NCI-H1048 (cell line): ENCODE measurements around the gene SOX30.
"Not testable (repeated sequence)": the region's sequence is repeated elsewhere in the genome, so short reads cannot be mapped to it uniquely, and the experiment has no call there.

Source experiments
- DNase-seq: peaks from one replicate; lab custom pipeline; 2025; lab: John Stamatoyannopoulos, UW

SOX30 gene

GRCh38 chr5:157652377-157652692, at the start of gene SOX30:
TSS of gene SOX30 (minus strand) at chr5:157652438. CDS start at chr5:157652078, 360 bp downstream.
- no peak for DNase-seq

- not testable (repeated sequence) for DNase-seq
These were observed 46.4 kb upstream of the SOX30 start for GRCh38 chr5:157698674-157699073.

GRCh38 chr5:157696154-157696553, 43.9 kb upstream of the SOX30 start:
- DNase-seq: not testable (repeated sequence)

- DNase-seq: not testable (repeated sequence)
These were observed 41.6 kb upstream of the SOX30 start for GRCh38 chr5:157693816-157694215.

GRCh38 chr5:157690690-157691433, 38.6 kb upstream of the SOX30 start:
- DNase-seq: no peak

GRCh38 chr5:157689942-157690689, 37.9 kb upstream of the SOX30 start:
- no peak for DNase-seq

- DNase-seq: no peak
These were observed 34.9 kb upstream of the SOX30 start for GRCh38 chr5:157687198-157687554.

GRCh38 chr5:157686276-157687197, 34.3 kb upstream of the SOX30 start:
- DNase-seq: not testable (repeated sequence)

- DNase-seq: no peak
These were observed 30.0 kb upstream of the SOX30 start for GRCh38 chr5:157682257-157682656.

GRCh38 chr5:157681048-157681447, 28.8 kb upstream of the SOX30 start:
- DNase-seq: no peak

GRCh38 chr5:157680239-157680638, 28.0 kb upstream of the SOX30 start:
- DNase-seq: no peak

- no peak for DNase-seq
These were observed 27.6 kb upstream of the SOX30 start for GRCh38 chr5:157679801-157680200.

- no peak for DNase-seq
These were observed 25.7 kb upstream of the SOX30 start for GRCh38 chr5:157677931-157678330.

- DNase-seq: not testable (repeated sequence)
These were observed 22.1 kb upstream of the SOX30 start for GRCh38 chr5:157674351-157674750.

- DNase-seq: no peak
These were observed 20.7 kb upstream of the SOX30 start for GRCh38 chr5:157672976-157673375.

GRCh38 chr5:157671592-157672330, 19.5 kb upstream of the SOX30 start:
- no peak for DNase-seq

- DNase-seq: no peak
These were observed 18.7 kb upstream of the SOX30 start, which contains the start of gene C5orf52 for GRCh38 chr5:157670662-157671591. TSS of gene C5orf52 (plus strand) at chr5:157671533. CDS start at chr5:157671615, 82 bp downstream.

GRCh38 chr5:157669701-157670097, 17.5 kb upstream of the SOX30 start:
- no peak for DNase-seq

GRCh38 chr5:157668356-157668755, 16.1 kb upstream of the SOX30 start:
- DNase-seq: no peak

- DNase-seq: no peak
These were observed 13.3 kb upstream of the SOX30 start for GRCh38 chr5:157665467-157666070.
